Stimulated activated CD4-positive, alpha-beta T cell treated with anti-CD3 and anti-CD28 coated beads, Interleukin-15, amount 100 ng/mL, for 1 hour (primary cell): ENCODE measurements around the gene SPTBN2.
A peak's percentile ranks its signal among the peaks of the same experiment; 100 is the strongest.

ENCODE experiments used
- DNase-seq, 2 donors: peaks; one replicate each; pipeline ENCODE4 v3.0.0-alpha.2; 2020; ENCODE audit warnings: low read depth in 1 of 2, low spot score in 1 of 2

The SPTBN2 gene

GRCh38 chr11:66704659-66705360 is 24.2 kb downstream of the SPTBN2 start:
- DNase-seq = no peak

GRCh38 chr11:66701432-66702240 is 27.4 kb downstream of the SPTBN2 start:
- DNase-seq = no peak

GRCh38 chr11:66700742-66701141 is 28.3 kb downstream of the SPTBN2 start:
- DNase-seq = no peak

GRCh38 chr11:66700337-66700736 is 28.7 kb downstream of the SPTBN2 start:
- DNase-seq = no peak

GRCh38 chr11:66698491-66698890 is 30.5 kb downstream of the SPTBN2 start:
- no peak for DNase-seq

- DNase-seq = no peak
These were observed 31.0 kb downstream of the SPTBN2 start for GRCh38 chr11:66697988-66698387.

- no peak for DNase-seq
These were observed 32.9 kb downstream of the SPTBN2 start for GRCh38 chr11:66696146-66696545.

GRCh38 chr11:66694732-66695207 is 34.2 kb downstream of the SPTBN2 start:
- peak; percentile 66 to 71 for DNase-seq

GRCh38 chr11:66694056-66694410 is 35.0 kb downstream of the SPTBN2 start:
- DNase-seq = no peak

- DNase-seq = no peak
These were observed 35.5 kb downstream of the SPTBN2 start for GRCh38 chr11:66693356-66694055.

- DNase-seq = no peak
These were observed 36.1 kb downstream of the SPTBN2 start for GRCh38 chr11:66692871-66693331.

GRCh38 chr11:66692446-66692845 is 36.6 kb downstream of the SPTBN2 start:
- no peak for DNase-seq

GRCh38 chr11:66691311-66691980 is 37.6 kb downstream of the SPTBN2 start:
- no peak for DNase-seq

- DNase-seq = no peak
These were observed 39.1 kb downstream of the SPTBN2 start for GRCh38 chr11:66689661-66690590.

- no peak for DNase-seq
These were observed 40.2 kb downstream of the SPTBN2 start for GRCh38 chr11:66688561-66689534.

- no peak for DNase-seq
These were observed 41.2 kb downstream of the SPTBN2 start for GRCh38 chr11:66687831-66688281.

- DNase-seq = no peak
These were observed 41.9 kb downstream of the SPTBN2 start for GRCh38 chr11:66686801-66687750.
